Measurements from ENCODE around the gene YPEL5.

GRCh38 chr2:30115981-30116285 is 30.9 kb upstream of the YPEL5 start:
- no peak for TF ChIP-seq IKZF1 (conservative IDR thresholded peaks at IDR 0.05)
- TF ChIP-seq CEBPZ (IDR thresholded peaks at IDR 0.05; ENCODE audit: low read depth, low read length), result no peak
- TF ChIP-seq RAD21 (IDR thresholded peaks at IDR 0.05; ENCODE audit: insufficient read depth, low read depth, low read length), result no peak

Data from GM12878 (cell line).